HCT116 (cell line): Measurements from ENCODE around the gene HMG20A. TPM values are rescaled to one million over a fixed set of nuclear protein-coding genes. Genes with fewer than 3 reads are reported as not detected.

ENCODE experiments used
- ATAC-seq: fragments of 200-7000 bp; cut with Tn5 transposase; 2 replicates; pipeline ENCODE4 v1.9.1; 2020; ENCODE audit warnings: mild to moderate bottlenecking, moderate library complexity
- BruUV-seq: library from RNA; stranded (reverse); fragments of 400-500 nt; replicated peaks from 2 replicates; lab custom pipeline; 2021; lab: Mats Ljungman, UMichigan
- CTCF ChIA-PET: fragments of 300-600 bp; sonication (Branson Sonifier 250); formaldehyde crosslinking; loops from one replicate; lab custom pipeline; 2021; ENCODE audit warnings: antibody characterized with exemption; lab: Charles Lee
- POLR2A ChIA-PET: fragments of 300-600, 350-600 bp; sonication (Branson Sonifier 250); formaldehyde crosslinking; loops from one replicate; lab custom pipeline; 2021; ENCODE audit warnings: antibody characterized with exemption; lab: Charles Lee
- RAD21 ChIA-PET, 2 experiments: fragments of 300-600 bp; sonication (Branson Sonifier 250); formaldehyde crosslinking; loops; one replicate each; lab custom pipeline; 2023; ENCODE audit warnings: low total read pairs in 2 of 2; ENCODE audit not compliant: uncharacterized antibody in 2 of 2, unreplicated experiment in 2 of 2, low non-redundant PET in 1 of 2; lab: Charles Lee
- DNase-seq: peaks from one replicate; pipeline ENCODE4 v3.0.0-alpha.2; 2010; ENCODE audit warnings: low read depth, low spot score
- H2AFZ ChIP-seq: fragments of 200-600 bp; shearing (Covaris generic), sonication (generic); 2 replicates; pipeline ENCODE4 v1.6.1; 2017; ENCODE audit warnings: low read depth, mixed run types, mixed read lengths, antibody characterized with exemption, low read length; ENCODE audit not compliant: poor library complexity, severe bottlenecking
- H3K27ac ChIP-seq: 2 replicates; pipeline ENCODE4 v1.5.1; 2012; ENCODE audit warnings: low read depth, low read length
- H3K27me3 ChIP-seq: fragments of 200-600 bp; sonication (generic); 2 replicates; pipeline ENCODE4 v1.6.1; 2016; ENCODE audit warnings: mixed run types, low read length, mixed read lengths; ENCODE audit not compliant: insufficient read depth
- H3K36me3 ChIP-seq, 2 experiments: fragments of 200-500 bp in 1 of 2; fragments of 200-600 bp in 1 of 2; sonication (Bioruptor generic) in 1 of 2; sonication (generic) in 1 of 2; 2 replicates each; pipeline versions ENCODE4 v1.5.1 to v1.6.1; 2014 to 2016; ENCODE audit warnings: low read length in 2 of 2, inconsistent platforms in 1 of 2, mixed read lengths in 1 of 2, mixed run types in 1 of 2; ENCODE audit not compliant: insufficient read depth in 2 of 2, control insufficient read depth in 1 of 2
- H3K4me1 ChIP-seq, 2 experiments: fragments of 200-600 bp in 1 of 2; sonication (generic) in 1 of 2; 2 replicates each; pipeline versions ENCODE4 v1.5.1 to v1.6.1; 2012 to 2017; ENCODE audit warnings: low read length in 2 of 2, inconsistent platforms in 1 of 2, mild to moderate bottlenecking in 1 of 2, mixed read lengths in 1 of 2, mixed run types in 1 of 2, moderate library complexity in 1 of 2; ENCODE audit not compliant: insufficient read depth in 2 of 2, control insufficient read depth in 1 of 2
- H3K4me2 ChIP-seq: fragments of 200-600 bp; sonication (generic); 2 replicates; pipeline ENCODE4 v1.6.1; 2017; ENCODE audit warnings: mixed run types, low read length, mixed read lengths
- H3K4me3 ChIP-seq, 2 experiments: fragments of 200-600 bp in 1 of 2; sonication (generic) in 1 of 2; replicated peaks in 1 of 2; 2 replicates each; pipeline ENCODE4 v1.5.1; 2011 to 2016; ENCODE audit warnings: low read length in 2 of 2, control low read depth in 1 of 2, low read depth in 1 of 2, mild to moderate bottlenecking in 1 of 2, mixed read lengths in 1 of 2, mixed run types in 1 of 2
- H3K79me2 ChIP-seq: fragments of 200-600 bp; sonication (generic); 2 replicates; pipeline ENCODE4 v1.6.1; 2017; ENCODE audit warnings: mild to moderate bottlenecking, mixed run types, low read length, moderate library complexity, mixed read lengths; ENCODE audit not compliant: insufficient read depth
- H3K9ac ChIP-seq: fragments of 200-600 bp; sonication (generic); 2 replicates; pipeline ENCODE4 v1.6.1; 2016; ENCODE audit warnings: low read length, mixed read lengths
- H3K9me2 ChIP-seq: fragments of 200-600 bp; sonication (generic), shearing (Covaris generic); 2 replicates; pipeline ENCODE4 v1.6.1; 2017; ENCODE audit warnings: mixed run types, mild to moderate bottlenecking, moderate library complexity; ENCODE audit not compliant: insufficient read depth
- H3K9me3 ChIP-seq, 2 experiments: fragments of 200-500 bp in 1 of 2; fragments of 200-600 bp in 1 of 2; sonication (Bioruptor generic) in 1 of 2; sonication (generic) in 1 of 2; 2 replicates each; pipeline ENCODE4 v1.6.1; 2014 to 2017; ENCODE audit warnings: low read length in 2 of 2, mixed read lengths in 2 of 2, inconsistent platforms in 1 of 2, low read depth in 1 of 2, mild to moderate bottlenecking in 1 of 2, mixed run types in 1 of 2, moderate library complexity in 1 of 2; ENCODE audit not compliant: control insufficient read depth in 1 of 2, insufficient read depth in 1 of 2
- H4K20me1 ChIP-seq: fragments of 200-600 bp; sonication (generic), shearing (Covaris generic); 2 replicates; pipeline ENCODE4 v1.6.1; 2017; ENCODE audit warnings: mixed run types, mild to moderate bottlenecking, moderate library complexity; ENCODE audit not compliant: insufficient read depth
- ELF1 ChIP-seq: IDR thresholded peaks from 2 replicates; pipeline ENCODE4 v1.6.1; 2012; ENCODE audit warnings: low read depth, borderline replicate concordance
- EZH2phosphoT487 ChIP-seq: fragments of 200-600 bp; IDR thresholded peaks from 2 replicates; pipeline ENCODE4 v1.6.1; 2018; ENCODE audit warnings: antibody characterized with exemption, borderline replicate concordance
- FOSL1 ChIP-seq: IDR thresholded peaks from 2 replicates; pipeline ENCODE4 v1.6.1; 2012; ENCODE audit warnings: low read depth
- REST ChIP-seq: IDR thresholded peaks from 2 replicates; pipeline ENCODE4 v1.6.1; 2012; ENCODE audit warnings: low read depth
- SIN3A ChIP-seq: IDR thresholded peaks from 2 replicates; pipeline ENCODE4 v1.6.1; 2012; ENCODE audit warnings: low read depth
- SP1 ChIP-seq: IDR thresholded peaks from 2 replicates; pipeline ENCODE4 v1.6.1; 2012; ENCODE audit warnings: low read depth
- intact Hi-C: fragments of 100-400 bp; cut with micrococcal nuclease; formaldehyde crosslinking; loops from 2 replicates; pipeline ENCODE4 v1.10.0; 2022
- total RNA-seq: library from RNA; stranded (reverse); gene quantifications from one replicate; pipeline ENCODE4 v1.2.1, GENCODE V29; 2021; ENCODE audit not compliant: unreplicated experiment
- TF ChIP-seq, protein P1 (sequence below): IDR thresholded peaks from 2 replicates; pipeline ENCODE4 v1.6.1; 2011; ENCODE audit warnings: mild to moderate bottlenecking, low read length, moderate library complexity; ENCODE audit not compliant: insufficient replicate concordance; ENCODE audit errors: extremely low read depth

HMG20A gene
- total RNA-seq, 1 experiment from 2014 or later, result 37.7 TPM

DNA sequence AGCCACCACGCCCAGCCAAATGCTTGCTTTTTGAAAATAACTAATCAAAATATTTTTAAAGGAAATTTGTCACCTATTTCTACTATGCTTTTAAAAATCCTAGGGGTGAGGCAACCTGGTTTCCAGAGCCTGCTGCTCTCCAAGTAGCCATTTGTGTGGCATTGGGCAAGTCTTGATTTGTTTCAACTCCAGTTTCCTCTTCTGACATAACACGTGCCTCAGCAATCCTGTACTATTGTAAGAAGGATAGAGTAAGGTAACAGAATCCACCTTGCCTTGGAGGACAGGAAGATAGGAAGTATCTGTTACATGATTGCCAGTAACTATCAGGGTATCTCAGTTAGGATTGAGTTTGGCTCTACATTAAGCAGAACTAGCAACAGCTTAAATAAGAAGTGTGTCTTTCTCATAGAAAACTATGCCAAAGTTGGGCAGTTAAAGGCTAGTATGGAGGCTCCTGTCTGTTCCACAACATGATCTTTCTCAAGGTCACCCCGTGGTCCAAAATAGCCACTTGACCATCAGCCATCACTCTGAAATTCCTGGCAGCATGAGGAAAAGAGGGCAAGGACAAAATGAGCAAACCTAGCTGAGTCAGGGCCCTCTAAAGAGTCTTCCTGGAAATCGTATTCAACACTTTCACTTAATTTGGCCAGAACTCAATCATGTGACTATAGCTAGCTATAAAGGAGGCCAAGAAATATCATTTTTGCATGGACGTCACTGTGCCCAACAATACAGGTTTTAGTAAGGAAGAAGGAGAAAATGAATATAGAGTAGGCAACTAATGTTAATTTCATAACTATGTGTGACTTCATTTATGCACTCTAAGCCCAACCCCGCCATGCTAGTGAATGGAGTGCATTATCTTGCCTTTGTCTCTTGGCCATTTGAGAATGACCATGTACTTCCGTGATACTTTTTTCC, 66.1 kb downstream of the HMG20A start (continued):
- TF ChIP-seq FOSL1 (no peak), ELF1 (no peak)
- TF ChIP-seq, all 23 proteins: peak for 0

- ChIA-PET RAD21 (no interaction called here), CTCF (interaction anchor here (0.7 kb wide), 1 partner anchor 10 kb away, joined by 3 read pairs; no protein-coding TSS in a partner anchor), POLR2A (no interaction called here)
- no peaks in the 10 kb centered on the region for H3K79me2 ChIP-seq
- H3K4me2 ChIP-seq, result no peak overlapping the region
- H2AFZ ChIP-seq, result no peak overlapping the region
- H3K9me2 ChIP-seq, result no peaks in the 10 kb centered on the region
- TF ChIP-seq SIN3A, result no peak
- no peak for TF ChIP-seq SP1
- TF ChIP-seq EZH2phosphoT487, result no peak
- no peak for TF ChIP-seq ELF1
- no peak for TF ChIP-seq REST
- TF ChIP-seq, protein P1, sequence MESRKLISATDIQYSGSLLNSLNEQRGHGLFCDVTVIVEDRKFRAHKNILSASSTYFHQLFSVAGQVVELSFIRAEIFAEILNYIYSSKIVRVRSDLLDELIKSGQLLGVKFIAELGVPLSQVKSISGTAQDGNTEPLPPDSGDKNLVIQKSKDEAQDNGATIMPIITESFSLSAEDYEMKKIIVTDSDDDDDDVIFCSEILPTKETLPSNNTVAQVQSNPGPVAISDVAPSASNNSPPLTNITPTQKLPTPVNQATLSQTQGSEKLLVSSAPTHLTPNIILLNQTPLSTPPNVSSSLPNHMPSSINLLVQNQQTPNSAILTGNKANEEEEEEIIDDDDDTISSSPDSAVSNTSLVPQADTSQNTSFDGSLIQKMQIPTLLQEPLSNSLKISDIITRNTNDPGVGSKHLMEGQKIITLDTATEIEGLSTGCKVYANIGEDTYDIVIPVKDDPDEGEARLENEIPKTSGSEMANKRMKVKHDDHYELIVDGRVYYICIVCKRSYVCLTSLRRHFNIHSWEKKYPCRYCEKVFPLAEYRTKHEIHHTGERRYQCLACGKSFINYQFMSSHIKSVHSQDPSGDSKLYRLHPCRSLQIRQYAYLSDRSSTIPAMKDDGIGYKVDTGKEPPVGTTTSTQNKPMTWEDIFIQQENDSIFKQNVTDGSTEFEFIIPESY, result no peak
- DNase-seq, result no peak
- H3K36me3 ChIP-seq, result peaks cover 0 to 21% of the 10 kb centered on the region in 2 experiments; a peak in 2 of 4 replicates
- no peak overlapping the region for H3K27ac ChIP-seq
- H4K20me1 ChIP-seq, result no peaks in the 10 kb centered on the region
- no peaks in the 10 kb centered on the region for H3K9me3 ChIP-seq
- no TSS peak for BruUV-seq
- no peaks in the 10 kb centered on the region for H3K27me3 ChIP-seq
- no peak overlapping the region for H3K9ac ChIP-seq
- H3K4me1 ChIP-seq, result no peaks in the 10 kb centered on the region
- intact Hi-C loops, result no loop called here
- no peak overlapping the region for H3K4me3 ChIP-seq
- ATAC-seq, result no peak
These were observed 66.8 kb downstream of the HMG20A start for GRCh38 chr15:77487469-77487842.
